ENCODE measurements around the gene LRRC43.

DNA sequence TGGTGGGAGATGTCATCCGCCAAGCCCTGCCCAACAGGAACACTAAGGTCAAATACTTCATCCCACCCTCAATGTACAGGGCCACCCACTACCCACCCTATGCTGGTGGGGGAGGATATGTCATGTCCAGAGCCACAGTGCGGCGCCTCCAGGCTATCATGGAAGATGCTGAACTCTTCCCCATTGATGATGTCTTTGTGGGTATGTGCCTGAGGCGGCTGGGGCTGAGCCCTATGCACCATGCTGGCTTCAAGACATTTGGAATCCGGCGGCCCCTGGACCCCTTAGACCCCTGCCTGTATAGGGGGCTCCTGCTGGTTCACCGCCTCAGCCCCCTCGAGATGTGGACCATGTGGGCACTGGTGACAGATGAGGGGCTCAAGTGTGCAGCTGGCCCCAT is 24.1 kb downstream of the LRRC43 start:
- TF ChIP-seq, protein P1, sequence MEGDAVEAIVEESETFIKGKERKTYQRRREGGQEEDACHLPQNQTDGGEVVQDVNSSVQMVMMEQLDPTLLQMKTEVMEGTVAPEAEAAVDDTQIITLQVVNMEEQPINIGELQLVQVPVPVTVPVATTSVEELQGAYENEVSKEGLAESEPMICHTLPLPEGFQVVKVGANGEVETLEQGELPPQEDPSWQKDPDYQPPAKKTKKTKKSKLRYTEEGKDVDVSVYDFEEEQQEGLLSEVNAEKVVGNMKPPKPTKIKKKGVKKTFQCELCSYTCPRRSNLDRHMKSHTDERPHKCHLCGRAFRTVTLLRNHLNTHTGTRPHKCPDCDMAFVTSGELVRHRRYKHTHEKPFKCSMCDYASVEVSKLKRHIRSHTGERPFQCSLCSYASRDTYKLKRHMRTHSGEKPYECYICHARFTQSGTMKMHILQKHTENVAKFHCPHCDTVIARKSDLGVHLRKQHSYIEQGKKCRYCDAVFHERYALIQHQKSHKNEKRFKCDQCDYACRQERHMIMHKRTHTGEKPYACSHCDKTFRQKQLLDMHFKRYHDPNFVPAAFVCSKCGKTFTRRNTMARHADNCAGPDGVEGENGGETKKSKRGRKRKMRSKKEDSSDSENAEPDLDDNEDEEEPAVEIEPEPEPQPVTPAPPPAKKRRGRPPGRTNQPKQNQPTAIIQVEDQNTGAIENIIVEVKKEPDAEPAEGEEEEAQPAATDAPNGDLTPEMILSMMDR (IDR thresholded peaks at IDR 0.05; ENCODE audit: poor library complexity, severe bottlenecking), result no peak
- TF ChIP-seq MXI1 (conservative IDR thresholded peaks at IDR 0.05; ENCODE audit: poor library complexity, severe bottlenecking), result no peak

Data from neural cell (in vitro differentiated cells).